HCT116 (cell line): Measurements from ENCODE around the gene LMCD1. TPM values are rescaled to one million over a fixed set of nuclear protein-coding genes. Genes with fewer than 3 reads are reported as not detected.

Experiments used
- ATAC-seq: fragments of 200-7000 bp; cut with Tn5 transposase; 2 replicates; pipeline ENCODE4 v1.9.1; 2020; ENCODE audit warnings: mild to moderate bottlenecking, moderate library complexity
- BruUV-seq: library from RNA; stranded (reverse); fragments of 400-500 nt; replicated peaks from 2 replicates; lab custom pipeline; 2021; lab: Mats Ljungman, UMichigan
- CTCF ChIA-PET: fragments of 300-600 bp; sonication (Branson Sonifier 250); formaldehyde crosslinking; loops from one replicate; lab custom pipeline; 2021; ENCODE audit warnings: antibody characterized with exemption; lab: Charles Lee
- POLR2A ChIA-PET: fragments of 300-600, 350-600 bp; sonication (Branson Sonifier 250); formaldehyde crosslinking; loops from one replicate; lab custom pipeline; 2021; ENCODE audit warnings: antibody characterized with exemption; lab: Charles Lee
- RAD21 ChIA-PET, 2 experiments: fragments of 300-600 bp; sonication (Branson Sonifier 250); formaldehyde crosslinking; loops; one replicate each; lab custom pipeline; 2023; ENCODE audit warnings: low total read pairs in 2 of 2; ENCODE audit not compliant: uncharacterized antibody in 2 of 2, unreplicated experiment in 2 of 2, low non-redundant PET in 1 of 2; lab: Charles Lee
- DNase-seq: peaks from one replicate; pipeline ENCODE4 v3.0.0-alpha.2; 2010; ENCODE audit warnings: low read depth, low spot score
- H2AFZ ChIP-seq: fragments of 200-600 bp; shearing (Covaris generic), sonication (generic); 2 replicates; pipeline ENCODE4 v1.6.1; 2017; ENCODE audit warnings: low read depth, mixed run types, mixed read lengths, antibody characterized with exemption, low read length; ENCODE audit not compliant: poor library complexity, severe bottlenecking
- H3K27ac ChIP-seq: 2 replicates; pipeline ENCODE4 v1.5.1; 2012; ENCODE audit warnings: low read depth, low read length
- H3K27me3 ChIP-seq: fragments of 200-600 bp; sonication (generic); 2 replicates; pipeline ENCODE4 v1.6.1; 2016; ENCODE audit warnings: mixed run types, low read length, mixed read lengths; ENCODE audit not compliant: insufficient read depth
- H3K36me3 ChIP-seq, 2 experiments: fragments of 200-500 bp in 1 of 2; fragments of 200-600 bp in 1 of 2; sonication (Bioruptor generic) in 1 of 2; sonication (generic) in 1 of 2; 2 replicates each; pipeline versions ENCODE4 v1.5.1 to v1.6.1; 2014 to 2016; ENCODE audit warnings: low read length in 2 of 2, inconsistent platforms in 1 of 2, mixed read lengths in 1 of 2, mixed run types in 1 of 2; ENCODE audit not compliant: insufficient read depth in 2 of 2, control insufficient read depth in 1 of 2
- H3K4me1 ChIP-seq, 2 experiments: fragments of 200-600 bp in 1 of 2; sonication (generic) in 1 of 2; 2 replicates each; pipeline versions ENCODE4 v1.5.1 to v1.6.1; 2012 to 2017; ENCODE audit warnings: low read length in 2 of 2, inconsistent platforms in 1 of 2, mild to moderate bottlenecking in 1 of 2, mixed read lengths in 1 of 2, mixed run types in 1 of 2, moderate library complexity in 1 of 2; ENCODE audit not compliant: insufficient read depth in 2 of 2, control insufficient read depth in 1 of 2
- H3K4me2 ChIP-seq: fragments of 200-600 bp; sonication (generic); 2 replicates; pipeline ENCODE4 v1.6.1; 2017; ENCODE audit warnings: mixed run types, low read length, mixed read lengths
- H3K4me3 ChIP-seq, 2 experiments: fragments of 200-600 bp in 1 of 2; sonication (generic) in 1 of 2; replicated peaks in 1 of 2; 2 replicates each; pipeline ENCODE4 v1.5.1; 2011 to 2016; ENCODE audit warnings: low read length in 2 of 2, control low read depth in 1 of 2, low read depth in 1 of 2, mild to moderate bottlenecking in 1 of 2, mixed read lengths in 1 of 2, mixed run types in 1 of 2
- H3K79me2 ChIP-seq: fragments of 200-600 bp; sonication (generic); 2 replicates; pipeline ENCODE4 v1.6.1; 2017; ENCODE audit warnings: mild to moderate bottlenecking, mixed run types, low read length, moderate library complexity, mixed read lengths; ENCODE audit not compliant: insufficient read depth
- H3K9ac ChIP-seq: fragments of 200-600 bp; sonication (generic); 2 replicates; pipeline ENCODE4 v1.6.1; 2016; ENCODE audit warnings: low read length, mixed read lengths
- H3K9me2 ChIP-seq: fragments of 200-600 bp; sonication (generic), shearing (Covaris generic); 2 replicates; pipeline ENCODE4 v1.6.1; 2017; ENCODE audit warnings: mixed run types, mild to moderate bottlenecking, moderate library complexity; ENCODE audit not compliant: insufficient read depth
- H3K9me3 ChIP-seq, 2 experiments: fragments of 200-500 bp in 1 of 2; fragments of 200-600 bp in 1 of 2; sonication (Bioruptor generic) in 1 of 2; sonication (generic) in 1 of 2; 2 replicates each; pipeline ENCODE4 v1.6.1; 2014 to 2017; ENCODE audit warnings: low read length in 2 of 2, mixed read lengths in 2 of 2, inconsistent platforms in 1 of 2, low read depth in 1 of 2, mild to moderate bottlenecking in 1 of 2, mixed run types in 1 of 2, moderate library complexity in 1 of 2; ENCODE audit not compliant: control insufficient read depth in 1 of 2, insufficient read depth in 1 of 2
- H4K20me1 ChIP-seq: fragments of 200-600 bp; sonication (generic), shearing (Covaris generic); 2 replicates; pipeline ENCODE4 v1.6.1; 2017; ENCODE audit warnings: mixed run types, mild to moderate bottlenecking, moderate library complexity; ENCODE audit not compliant: insufficient read depth
- CBX3 ChIP-seq: IDR thresholded peaks from 2 replicates; pipeline ENCODE4 v1.6.1; 2012; ENCODE audit warnings: low read depth
- EGR1 ChIP-seq: IDR thresholded peaks from 2 replicates; pipeline ENCODE4 v1.6.1; 2012; ENCODE audit warnings: low read depth
- ELF1 ChIP-seq: IDR thresholded peaks from 2 replicates; pipeline ENCODE4 v1.6.1; 2012; ENCODE audit warnings: low read depth, borderline replicate concordance
- EZH2 ChIP-seq: fragments of 200-600 bp; sonication (generic); IDR thresholded peaks from 2 replicates; pipeline ENCODE4 v1.6.1; 2017; ENCODE audit warnings: antibody characterized with exemption, mixed run types
- EZH2phosphoT487 ChIP-seq: fragments of 200-600 bp; IDR thresholded peaks from 2 replicates; pipeline ENCODE4 v1.6.1; 2018; ENCODE audit warnings: antibody characterized with exemption, borderline replicate concordance
- FOSL1 ChIP-seq: IDR thresholded peaks from 2 replicates; pipeline ENCODE4 v1.6.1; 2012; ENCODE audit warnings: low read depth
- POLR2A ChIP-seq: IDR thresholded peaks from 2 replicates; pipeline ENCODE4 v1.7.0; 2011; ENCODE audit warnings: borderline replicate concordance; ENCODE audit not compliant: insufficient read depth, insufficient read length; ENCODE audit errors: extremely low read depth
- RAD21 ChIP-seq: IDR thresholded peaks from 2 replicates; pipeline ENCODE4 v1.6.1; 2012; ENCODE audit warnings: low read depth, mild to moderate bottlenecking
- SIN3A ChIP-seq: IDR thresholded peaks from 2 replicates; pipeline ENCODE4 v1.6.1; 2012; ENCODE audit warnings: low read depth
- SP1 ChIP-seq: IDR thresholded peaks from 2 replicates; pipeline ENCODE4 v1.6.1; 2012; ENCODE audit warnings: low read depth
- SRF ChIP-seq: IDR thresholded peaks from 2 replicates; pipeline ENCODE4 v1.6.1; 2012; ENCODE audit warnings: low read depth
- TCF7L2 ChIP-seq: IDR thresholded peaks from 2 replicates; pipeline ENCODE4 v1.7.0; 2011; ENCODE audit warnings: borderline replicate concordance, inconsistent platforms; ENCODE audit not compliant: insufficient read depth, insufficient read length; ENCODE audit errors: extremely low read depth
- YY1 ChIP-seq: IDR thresholded peaks from 2 replicates; pipeline ENCODE4 v1.6.1; 2011; ENCODE audit warnings: low read length, low read depth, moderate library complexity, mild to moderate bottlenecking; ENCODE audit not compliant: insufficient replicate concordance; ENCODE audit errors: extremely low read depth
- ZFX ChIP-seq: fragments of 450-650 bp; IDR thresholded peaks from 2 replicates; pipeline ENCODE4 v1.6.1; 2017
- intact Hi-C: fragments of 100-400 bp; cut with micrococcal nuclease; formaldehyde crosslinking; loops from 2 replicates; pipeline ENCODE4 v1.10.0; 2022
- total RNA-seq: library from RNA; stranded (reverse); gene quantifications from one replicate; pipeline ENCODE4 v1.2.1, GENCODE V29; 2021; ENCODE audit not compliant: unreplicated experiment
- TF ChIP-seq, protein P1 (sequence below): IDR thresholded peaks from 2 replicates; pipeline ENCODE4 v1.6.1; 2012
- TF ChIP-seq, protein P2 (sequence below): IDR thresholded peaks from 2 replicates; pipeline ENCODE4 v1.6.1; 2011; ENCODE audit warnings: mild to moderate bottlenecking, low read length, moderate library complexity; ENCODE audit not compliant: insufficient replicate concordance; ENCODE audit errors: extremely low read depth
- TF ChIP-seq, protein P3 (sequence below): IDR thresholded peaks from 2 replicates; pipeline ENCODE4 v1.6.1; 2012; ENCODE audit warnings: low read depth
- TF ChIP-seq, protein P4 (sequence below): IDR thresholded peaks from 2 replicates; pipeline ENCODE4 v1.6.1; 2012

The LMCD1 gene
- total RNA-seq, 1 experiment from 2014 or later: 4.6 TPM

DNA sequence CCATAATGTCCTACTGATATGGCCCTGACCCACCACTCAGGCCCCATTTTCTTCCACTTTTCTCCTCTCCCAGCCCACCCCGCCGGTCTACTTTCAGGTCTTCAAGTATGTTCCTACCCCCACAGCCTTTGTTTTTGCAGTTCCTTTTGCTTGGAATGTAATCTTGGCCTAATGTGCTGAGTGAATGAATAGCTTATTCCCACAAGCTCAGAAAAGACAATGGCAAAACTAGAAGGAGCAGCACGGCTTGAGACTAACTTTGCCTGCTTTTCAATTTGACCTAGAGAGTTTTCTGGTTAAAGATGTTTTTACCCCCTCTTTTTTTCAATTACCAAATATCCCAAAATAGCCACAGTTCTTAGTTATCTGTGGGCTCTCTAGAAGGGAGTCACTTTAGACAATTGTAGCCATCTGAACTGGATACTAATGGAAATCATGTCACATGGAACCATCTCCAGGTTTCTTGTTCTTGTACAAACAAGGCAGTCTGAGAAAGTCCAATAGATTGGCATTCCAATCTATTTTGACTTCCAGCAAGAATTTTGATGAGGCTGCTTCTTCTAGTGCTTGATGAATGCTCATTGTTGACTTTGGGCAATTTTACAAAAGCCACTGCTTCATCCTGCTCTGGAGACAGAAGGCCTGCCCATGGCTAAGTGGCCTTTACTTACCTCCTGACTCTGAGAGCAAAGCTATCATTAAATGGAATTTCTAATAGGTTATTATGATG, 16.3 kb upstream of the LMCD1 start:
- Histone ChIP-seq H3K9me2 (no peaks in the 10 kb centered on the region), H3K27ac (no peak overlapping the region), H3K4me1 (peaks cover 0 to 4% of the 10 kb centered on the region in 2 experiments; a peak in 1 of 4 replicates), H4K20me1 (no peaks in the 10 kb centered on the region), H3K4me3 (no peak overlapping the region), H2AFZ (no peak overlapping the region)
- no peak for DNase-seq
- POLR2A ChIA-PET: no interaction called here
- TF ChIP-seq SP1: no peak
- TF ChIP-seq, protein P1, sequence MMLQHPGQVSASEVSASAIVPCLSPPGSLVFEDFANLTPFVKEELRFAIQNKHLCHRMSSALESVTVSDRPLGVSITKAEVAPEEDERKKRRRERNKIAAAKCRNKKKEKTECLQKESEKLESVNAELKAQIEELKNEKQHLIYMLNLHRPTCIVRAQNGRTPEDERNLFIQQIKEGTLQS: no peak
- TF ChIP-seq EGR1: no peak
- no peak for TF ChIP-seq POLR2A
- TF ChIP-seq EZH2: no peak
- no peak for TF ChIP-seq EZH2phosphoT487
- no peak for TF ChIP-seq CBX3
- TF ChIP-seq SIN3A: no peak
- TF ChIP-seq, protein P2, sequence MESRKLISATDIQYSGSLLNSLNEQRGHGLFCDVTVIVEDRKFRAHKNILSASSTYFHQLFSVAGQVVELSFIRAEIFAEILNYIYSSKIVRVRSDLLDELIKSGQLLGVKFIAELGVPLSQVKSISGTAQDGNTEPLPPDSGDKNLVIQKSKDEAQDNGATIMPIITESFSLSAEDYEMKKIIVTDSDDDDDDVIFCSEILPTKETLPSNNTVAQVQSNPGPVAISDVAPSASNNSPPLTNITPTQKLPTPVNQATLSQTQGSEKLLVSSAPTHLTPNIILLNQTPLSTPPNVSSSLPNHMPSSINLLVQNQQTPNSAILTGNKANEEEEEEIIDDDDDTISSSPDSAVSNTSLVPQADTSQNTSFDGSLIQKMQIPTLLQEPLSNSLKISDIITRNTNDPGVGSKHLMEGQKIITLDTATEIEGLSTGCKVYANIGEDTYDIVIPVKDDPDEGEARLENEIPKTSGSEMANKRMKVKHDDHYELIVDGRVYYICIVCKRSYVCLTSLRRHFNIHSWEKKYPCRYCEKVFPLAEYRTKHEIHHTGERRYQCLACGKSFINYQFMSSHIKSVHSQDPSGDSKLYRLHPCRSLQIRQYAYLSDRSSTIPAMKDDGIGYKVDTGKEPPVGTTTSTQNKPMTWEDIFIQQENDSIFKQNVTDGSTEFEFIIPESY: no peak
- TF ChIP-seq RAD21: no peak
- no peak for TF ChIP-seq FOSL1
- TF ChIP-seq, protein P3, sequence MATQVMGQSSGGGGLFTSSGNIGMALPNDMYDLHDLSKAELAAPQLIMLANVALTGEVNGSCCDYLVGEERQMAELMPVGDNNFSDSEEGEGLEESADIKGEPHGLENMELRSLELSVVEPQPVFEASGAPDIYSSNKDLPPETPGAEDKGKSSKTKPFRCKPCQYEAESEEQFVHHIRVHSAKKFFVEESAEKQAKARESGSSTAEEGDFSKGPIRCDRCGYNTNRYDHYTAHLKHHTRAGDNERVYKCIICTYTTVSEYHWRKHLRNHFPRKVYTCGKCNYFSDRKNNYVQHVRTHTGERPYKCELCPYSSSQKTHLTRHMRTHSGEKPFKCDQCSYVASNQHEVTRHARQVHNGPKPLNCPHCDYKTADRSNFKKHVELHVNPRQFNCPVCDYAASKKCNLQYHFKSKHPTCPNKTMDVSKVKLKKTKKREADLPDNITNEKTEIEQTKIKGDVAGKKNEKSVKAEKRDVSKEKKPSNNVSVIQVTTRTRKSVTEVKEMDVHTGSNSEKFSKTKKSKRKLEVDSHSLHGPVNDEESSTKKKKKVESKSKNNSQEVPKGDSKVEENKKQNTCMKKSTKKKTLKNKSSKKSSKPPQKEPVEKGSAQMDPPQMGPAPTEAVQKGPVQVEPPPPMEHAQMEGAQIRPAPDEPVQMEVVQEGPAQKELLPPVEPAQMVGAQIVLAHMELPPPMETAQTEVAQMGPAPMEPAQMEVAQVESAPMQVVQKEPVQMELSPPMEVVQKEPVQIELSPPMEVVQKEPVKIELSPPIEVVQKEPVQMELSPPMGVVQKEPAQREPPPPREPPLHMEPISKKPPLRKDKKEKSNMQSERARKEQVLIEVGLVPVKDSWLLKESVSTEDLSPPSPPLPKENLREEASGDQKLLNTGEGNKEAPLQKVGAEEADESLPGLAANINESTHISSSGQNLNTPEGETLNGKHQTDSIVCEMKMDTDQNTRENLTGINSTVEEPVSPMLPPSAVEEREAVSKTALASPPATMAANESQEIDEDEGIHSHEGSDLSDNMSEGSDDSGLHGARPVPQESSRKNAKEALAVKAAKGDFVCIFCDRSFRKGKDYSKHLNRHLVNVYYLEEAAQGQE: no peak
- TF ChIP-seq, protein P4, sequence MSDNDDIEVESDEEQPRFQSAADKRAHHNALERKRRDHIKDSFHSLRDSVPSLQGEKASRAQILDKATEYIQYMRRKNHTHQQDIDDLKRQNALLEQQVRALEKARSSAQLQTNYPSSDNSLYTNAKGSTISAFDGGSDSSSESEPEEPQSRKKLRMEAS: no peak
- no peak for TF ChIP-seq SRF
- no peak for TF ChIP-seq TCF7L2
- no peak for TF ChIP-seq YY1
- no peak for TF ChIP-seq ZFX
- TF ChIP-seq ELF1: no peak
- TF ChIP-seq, all 23 proteins: peak for 0
- Histone ChIP-seq H3K27me3 (no peaks in the 10 kb centered on the region), H3K36me3 (no peaks in the 10 kb centered on the region), H3K9me3 (no peaks in the 10 kb centered on the region), H3K79me2 (no peaks in the 10 kb centered on the region), H3K4me2 (no peak overlapping the region), H3K9ac (no peak overlapping the region)
- intact Hi-C loops: no loop called here
- BruUV-seq: no TSS peak
- CTCF ChIA-PET: no interaction called here
- no peak for ATAC-seq
- RAD21 ChIA-PET: no interaction called here
